ENCODE results near the gene GTF3A. TPM values are rescaled to one million over a fixed set of nuclear protein-coding genes. Genes with fewer than 3 reads are reported as not detected.

GTF3A gene
- polyA plus RNA-seq, 3 donors: 78.4 to 90.9 (median 83.5) TPM

DNA sequence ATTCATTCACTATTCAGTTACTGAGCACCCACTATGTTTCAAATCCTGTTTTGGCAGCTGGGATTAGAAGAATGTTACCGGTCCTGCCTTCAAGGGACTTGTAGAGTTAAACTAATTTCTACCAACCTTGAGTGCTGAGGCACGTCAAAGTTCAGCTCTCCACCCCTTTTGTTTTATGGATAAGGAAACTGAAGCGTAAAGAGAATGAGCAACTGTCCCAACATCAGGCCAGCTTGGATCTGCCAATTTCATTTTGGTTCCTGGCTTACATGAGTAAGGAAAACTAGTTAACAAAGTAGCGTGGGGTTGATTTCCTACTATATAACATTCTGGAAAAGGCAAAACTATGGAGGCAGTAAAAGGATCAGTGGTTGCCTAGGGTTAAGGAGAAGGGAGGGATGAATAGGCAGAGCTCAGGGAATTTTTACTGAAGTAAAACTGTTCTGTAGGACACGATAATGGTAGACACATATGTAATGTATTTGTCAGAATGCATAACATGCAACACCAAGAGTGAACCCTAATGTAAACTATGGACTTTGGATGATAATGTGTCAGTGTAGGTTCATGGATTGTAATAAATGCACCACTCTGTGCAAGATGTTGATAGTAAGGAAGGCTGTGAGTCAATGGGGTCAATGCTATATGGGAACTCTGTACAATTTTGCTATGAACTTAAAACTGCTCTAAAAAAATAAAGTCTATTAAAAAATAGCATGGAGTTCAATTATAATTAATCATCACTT lies 45.8 kb downstream of the GTF3A start:
- DNase-seq (ENCODE audit: extremely low read depth in 1 of 11, low read depth in 9 of 11, low spot score in 4 of 11): no peak

DNA sequence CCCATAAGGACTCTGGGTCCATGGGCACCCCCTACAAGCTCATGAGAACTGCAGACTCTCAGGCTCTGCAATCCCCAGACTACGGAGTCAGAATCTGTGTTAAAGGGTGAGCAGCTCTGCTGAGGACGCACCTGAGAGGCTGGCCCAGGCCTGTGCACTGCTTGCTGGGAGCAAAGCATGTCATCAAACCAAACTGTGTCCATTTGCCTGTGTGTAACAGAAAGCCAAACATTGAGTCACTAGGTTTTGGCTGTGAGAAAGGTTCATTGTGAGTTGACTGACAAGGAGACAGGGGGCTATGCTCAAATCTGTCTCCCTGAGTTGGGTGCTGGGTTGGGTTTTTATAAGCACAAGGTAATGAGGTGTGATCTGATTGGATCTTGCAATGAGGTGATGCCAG lies 48.0 kb downstream of the GTF3A start:
- no peak for DNase-seq (ENCODE audit: extremely low read depth in 1 of 11, low read depth in 9 of 11, low spot score in 4 of 11)

DNA sequence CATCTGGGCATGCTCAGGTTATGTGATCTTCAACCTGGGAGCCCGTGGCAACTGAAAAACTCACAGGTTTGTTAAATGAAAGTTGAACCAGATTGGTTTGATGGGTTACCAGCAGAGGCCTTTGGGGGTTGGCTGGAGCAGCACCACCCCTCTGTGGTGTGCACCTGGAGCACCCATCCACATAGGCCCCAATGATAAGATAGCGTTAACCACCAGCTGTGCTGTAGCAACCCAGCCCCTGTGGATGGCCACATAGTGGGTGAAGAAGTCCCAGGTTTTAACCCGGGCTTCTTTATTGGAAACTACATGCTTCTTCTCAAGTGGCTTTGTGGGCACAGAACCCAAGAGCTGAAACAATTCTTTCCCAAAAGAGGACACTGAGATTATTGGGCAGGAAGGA lies 48.5 kb downstream of the GTF3A start:
- no peak for DNase-seq (ENCODE audit: extremely low read depth in 1 of 11, low read depth in 9 of 11, low spot score in 4 of 11)

DNA sequence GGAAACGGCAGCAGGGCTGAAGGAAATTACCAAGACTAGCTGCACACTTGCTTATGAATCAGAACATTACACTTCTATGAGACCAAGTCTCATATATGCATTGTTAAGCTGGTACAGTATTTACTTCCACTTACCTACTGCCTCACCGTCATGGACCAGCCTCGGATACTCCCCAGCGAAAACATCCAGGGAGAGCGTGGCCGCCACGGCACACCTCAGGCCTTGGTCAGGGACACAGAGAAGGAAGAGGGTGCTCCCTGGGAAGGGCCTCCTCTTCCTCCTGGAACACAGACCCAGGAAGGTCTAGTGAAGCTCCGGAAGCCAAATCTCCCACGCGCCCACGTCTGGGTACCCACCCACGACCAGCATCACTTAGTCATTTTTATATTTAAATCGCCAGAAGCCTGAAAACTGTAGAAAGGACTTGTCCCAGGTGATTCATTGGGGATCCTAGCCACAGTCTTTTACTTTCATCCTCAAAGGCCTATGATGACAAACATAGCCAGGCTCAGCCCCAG lies 50.4 kb downstream of the GTF3A start:
- DNase-seq (ENCODE audit: extremely low read depth in 1 of 11, low read depth in 9 of 11, low spot score in 4 of 11): no peak

DNA sequence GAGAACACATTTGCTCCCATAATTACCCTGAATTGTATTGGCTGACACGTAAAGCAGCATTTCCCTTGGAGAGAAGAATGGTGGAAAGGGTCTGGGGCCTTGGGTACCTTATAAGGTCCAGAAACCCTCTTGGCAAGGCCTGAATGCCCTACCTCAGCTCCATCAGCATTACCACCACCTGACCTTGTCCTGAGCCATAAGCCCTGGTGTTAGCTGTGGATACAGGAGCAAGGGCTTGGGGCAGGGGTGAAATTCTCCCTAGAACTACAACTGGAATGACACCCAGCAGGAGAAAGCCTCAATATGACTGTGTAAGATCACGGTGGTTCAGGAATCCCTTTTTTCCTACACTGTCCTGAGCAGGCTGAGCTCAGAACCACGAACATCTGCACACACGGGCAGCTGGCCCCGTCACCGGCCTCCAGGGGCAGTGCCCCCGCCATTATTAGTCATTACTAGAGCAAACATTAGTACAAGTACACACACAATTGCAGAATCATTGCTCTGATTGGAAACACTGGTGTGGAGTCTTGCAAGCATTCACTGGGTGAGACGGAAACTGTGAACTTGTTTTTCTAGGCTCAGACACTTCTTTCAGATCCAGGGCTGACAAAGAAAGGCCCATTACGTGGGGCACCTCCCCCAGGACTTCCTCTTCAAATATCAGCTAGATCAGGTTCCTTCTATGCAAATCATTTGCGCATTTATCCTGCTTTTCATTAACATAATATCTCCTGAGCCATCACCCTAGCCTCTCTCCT lies 52.7 kb downstream of the GTF3A start:
- DNase-seq (ENCODE audit: extremely low read depth in 1 of 11, low read depth in 9 of 11, low spot score in 4 of 11): no peak

DNA sequence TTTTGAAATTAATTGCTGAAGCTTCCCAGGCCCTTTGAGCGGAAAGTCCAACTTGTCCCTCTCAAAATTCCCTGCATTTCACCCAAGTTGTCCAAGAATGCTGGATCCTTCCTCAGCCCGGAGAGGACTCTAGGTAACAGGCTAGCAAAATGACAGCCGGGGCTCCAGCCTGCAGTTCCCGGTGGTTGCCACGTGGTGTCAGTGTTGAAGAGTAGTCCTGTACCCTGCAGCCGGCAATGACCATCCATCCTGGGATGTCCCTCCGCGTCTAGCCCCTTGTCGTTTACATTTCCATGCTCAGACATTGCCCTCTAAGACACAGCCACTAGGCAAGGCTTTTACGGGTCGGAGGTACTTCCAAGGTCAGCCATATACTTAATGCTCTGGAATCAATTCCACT lies 57.3 kb downstream of the GTF3A start:
- no peak for DNase-seq (ENCODE audit: extremely low read depth in 1 of 11, low read depth in 9 of 11, low spot score in 4 of 11)

DNA sequence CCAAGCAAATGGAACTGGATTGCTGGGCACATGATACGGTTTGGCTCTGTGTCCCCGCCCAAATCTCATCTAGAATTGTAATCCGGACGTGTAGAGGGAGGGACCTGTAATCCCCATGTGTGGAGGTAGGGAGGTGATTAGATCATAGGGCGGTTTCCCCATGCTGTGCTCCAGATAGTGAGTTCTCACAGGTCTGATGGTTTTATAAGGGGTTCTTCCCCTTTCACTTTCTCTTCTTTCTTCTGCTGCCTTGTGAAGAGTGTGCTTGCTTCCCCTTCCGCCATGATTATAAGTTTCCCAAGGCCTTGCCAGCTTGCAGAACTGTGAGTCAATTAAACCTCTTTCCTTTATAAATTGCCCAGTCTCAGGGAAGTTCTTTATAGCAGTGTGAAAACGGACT lies 58.6 kb downstream of the GTF3A start:
- no peak for DNase-seq (ENCODE audit: extremely low read depth in 1 of 11, low read depth in 9 of 11, low spot score in 4 of 11)

DNA sequence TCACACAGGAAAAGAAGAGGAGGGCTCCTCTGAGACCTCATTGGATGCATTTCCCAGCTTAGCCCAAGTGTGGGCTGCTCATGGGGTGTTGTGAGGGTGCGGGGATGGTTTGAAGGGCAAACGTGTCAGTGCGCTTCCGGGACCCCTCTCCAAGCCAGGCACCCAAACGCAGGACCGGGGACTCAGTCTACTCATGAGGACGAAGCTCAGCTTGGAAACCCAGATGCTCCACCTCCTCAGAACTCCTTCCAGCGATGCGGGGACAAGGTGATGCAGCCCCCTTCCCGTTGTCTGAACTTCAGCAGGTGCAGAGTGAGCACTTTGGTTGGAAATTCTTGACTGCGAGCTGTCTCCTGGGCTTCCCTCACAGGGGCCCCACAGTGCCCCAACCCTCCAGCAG lies 59.0 kb downstream of the GTF3A start:
- no peak for DNase-seq (ENCODE audit: extremely low read depth in 1 of 11, low read depth in 9 of 11, low spot score in 4 of 11)

Other genes with a start within 250 kb of the GTF3A start
- gene RPL21, start 173.1 kb upstream of the GTF3A start, polyA plus RNA-seq (ENCODE audit: insufficient read length in 3 of 3): 1,000 to 10,000 TPM in 1 of 3 donors, 100 to 1,000 TPM in 2; 720 to 1,049 (median 966) TPM
- 10 to 100 TPM; 25.1 to 32.9 (median 29.9) TPM for gene RASL11A, start 153.8 kb upstream of the GTF3A start, polyA plus RNA-seq (ENCODE audit: insufficient read length in 3 of 3)
- 10 to 100 TPM; 69.4 to 89.0 (median 88.5) TPM for gene MTIF3, start 25.9 kb downstream of the GTF3A start, polyA plus RNA-seq (ENCODE audit: insufficient read length in 3 of 3)
- gene LNX2, start 195.9 kb downstream of the GTF3A start, polyA plus RNA-seq (ENCODE audit: insufficient read length in 3 of 3): 10 to 100 TPM; 10.7 to 13.7 (median 12.4) TPM
- gene POLR1D, start 197.3 kb downstream of the GTF3A start, polyA plus RNA-seq (ENCODE audit: insufficient read length in 3 of 3): 100 to 1,000 TPM; 136 to 155 (median 148) TPM